Measurements from ENCODE around the gene MRPL45. TPM values are rescaled to one million over a fixed set of nuclear protein-coding genes. Genes with fewer than 3 reads are reported as not detected.

MRPL45 gene
- total and polyA plus RNA-seq, 2 donors (not counting 3 experiments of a cell fraction or from before 2014, with no cell fraction given): 41.2 to 45.5 TPM

DNA sequence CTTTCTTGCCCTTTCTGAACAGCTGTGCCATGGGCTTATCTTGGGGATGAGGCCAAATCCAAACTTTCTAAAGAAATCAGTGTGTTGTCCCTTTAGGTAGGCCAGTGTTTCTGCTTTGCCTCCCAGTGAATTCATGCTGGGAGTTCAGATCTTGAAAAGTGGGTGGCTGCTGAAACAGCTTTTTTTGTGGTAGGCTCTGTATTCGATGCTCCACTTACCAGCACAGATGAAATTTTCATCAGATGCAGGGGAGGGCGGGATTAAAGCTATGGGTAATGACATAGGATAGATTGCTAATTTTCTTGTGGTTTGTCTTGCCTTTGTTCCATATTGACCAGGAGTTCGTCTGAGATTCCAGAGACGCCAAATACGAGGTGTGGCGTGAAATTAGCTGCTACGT is 57.5 kb downstream of the MRPL45 start:
- Histone ChIP-seq H3K79me2 (ENCODE audit: control insufficient read depth, insufficient read depth, low read length) (peaks cover 4% of the 10 kb centered on the region), H3K27me3 (ENCODE audit: control insufficient read depth in 2 of 2, insufficient read depth in 2 of 2, low read length in 2 of 2) (no peaks in the 10 kb centered on the region), H4K20me1 (replicated peaks; ENCODE audit: control insufficient read depth, extremely low read depth, insufficient read depth, low read length) (peaks cover 2% of the 10 kb centered on the region), H3K36me3 (ENCODE audit: control insufficient read depth in 2 of 2, extremely low read depth in 1 of 2, insufficient read depth in 2 of 2, low read length in 2 of 2) (no peaks in the 10 kb centered on the region), H3K27ac (ENCODE audit: insufficient read depth, low read depth, low read length) (no peak overlapping the region), H3K4me3 (replicated peaks in 1 of 3; ENCODE audit: insufficient read depth in 1 of 3, low read depth in 1 of 3, low read length in 3 of 3) (no peak overlapping the region), H3K9me3 (replicated peaks; ENCODE audit: control insufficient read depth, insufficient read depth, low read length) (no peaks in the 10 kb centered on the region), H3K9me1 (replicated peaks; ENCODE audit: control insufficient read depth, extremely low read depth, insufficient read depth, low read length) (no peaks in the 10 kb centered on the region), H2AFZ (ENCODE audit: low read depth, low read length) (no peak overlapping the region), H3K4me2 (ENCODE audit: insufficient read depth, low read length) (no peak overlapping the region), H3K9ac (replicated peaks; ENCODE audit: extremely low read depth, insufficient read depth, low read length) (no peak overlapping the region), H3K4me1 (ENCODE audit: control insufficient read depth, extremely low read depth, insufficient read depth, low read length) (peaks cover 8% of the 10 kb centered on the region)
- no peak for TF ChIP-seq FOS (IDR thresholded peaks at IDR 0.05; ENCODE audit: borderline replicate concordance, insufficient read depth, low read length)
- TF ChIP-seq, protein P1, sequence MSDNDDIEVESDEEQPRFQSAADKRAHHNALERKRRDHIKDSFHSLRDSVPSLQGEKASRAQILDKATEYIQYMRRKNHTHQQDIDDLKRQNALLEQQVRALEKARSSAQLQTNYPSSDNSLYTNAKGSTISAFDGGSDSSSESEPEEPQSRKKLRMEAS (IDR thresholded peaks at IDR 0.05; ENCODE audit: insufficient read depth, insufficient read length): no peak
- no peak for TF ChIP-seq MYC (IDR thresholded peaks at IDR 0.05; ENCODE audit: low read depth, low read length)
- no peak for TF ChIP-seq JUN (IDR thresholded peaks at IDR 0.05; ENCODE audit: borderline replicate concordance, insufficient read depth, insufficient read length, low read depth)
- no peak for TF ChIP-seq POLR2AphosphoS5 (IDR thresholded peaks at IDR 0.05; ENCODE audit: insufficient read depth, low read depth, low read length)
- dilution Hi-C loops (cut with MboI; ENCODE audit: extremely low pct_ligation_motif_present, low sequenced_read_pairs) (no loop called here), intact Hi-C loops (cut with micrococcal nuclease) (loop anchor here (5.0 kb wide), 1 partner anchor 138 kb away; no protein-coding TSS in a partner anchor)
- DNase-seq (ENCODE audit: low read depth, low spot score) (no peak), FAIRE-seq (no peak)
- ChIA-PET CTCF (interaction anchor here (0.7 to 4.7 kb wide), 11 partner anchors 10 to 313 kb away, joined by 3 to 57 read pairs (median 4); no protein-coding TSS in a partner anchor), POLR2A (no interaction called here)
- BruUV-seq (replicated peaks): no TSS peak

DNA sequence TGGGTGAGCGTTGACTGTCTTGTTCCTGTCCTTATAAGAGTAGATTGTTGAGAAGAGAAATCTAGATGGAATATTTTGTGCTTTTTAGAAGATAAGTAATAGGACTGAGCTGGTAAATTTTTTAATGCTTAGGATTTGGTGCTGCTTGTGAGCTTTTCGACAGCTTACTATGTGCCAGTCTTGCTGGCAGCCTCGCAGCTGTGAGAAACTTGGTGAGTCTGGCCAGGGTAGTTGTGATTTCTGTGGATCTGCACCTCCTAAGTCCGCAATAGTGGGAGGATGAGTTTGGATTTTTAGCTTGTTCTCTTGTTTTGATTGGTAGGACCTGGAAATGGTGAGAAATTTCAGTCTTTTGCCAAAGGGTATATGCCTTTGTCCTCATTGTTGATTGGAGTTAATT is 58.3 kb downstream of the MRPL45 start:
- Histone ChIP-seq H2AFZ (ENCODE audit: low read depth, low read length) (no peak overlapping the region), H3K4me3 (replicated peaks in 1 of 3; ENCODE audit: insufficient read depth in 1 of 3, low read depth in 1 of 3, low read length in 3 of 3) (no peak overlapping the region), H3K27me3 (ENCODE audit: control insufficient read depth in 2 of 2, insufficient read depth in 2 of 2, low read length in 2 of 2) (no peaks in the 10 kb centered on the region), H3K79me2 (ENCODE audit: control insufficient read depth, insufficient read depth, low read length) (peaks cover 4% of the 10 kb centered on the region), H3K27ac (ENCODE audit: insufficient read depth, low read depth, low read length) (no peak overlapping the region), H3K9me3 (replicated peaks; ENCODE audit: control insufficient read depth, insufficient read depth, low read length) (no peaks in the 10 kb centered on the region), H3K9ac (replicated peaks; ENCODE audit: extremely low read depth, insufficient read depth, low read length) (no peak overlapping the region), H3K36me3 (ENCODE audit: control insufficient read depth in 2 of 2, extremely low read depth in 1 of 2, insufficient read depth in 2 of 2, low read length in 2 of 2) (no peaks in the 10 kb centered on the region), H3K4me2 (ENCODE audit: insufficient read depth, low read length) (no peak overlapping the region), H3K9me1 (replicated peaks; ENCODE audit: control insufficient read depth, extremely low read depth, insufficient read depth, low read length) (no peaks in the 10 kb centered on the region), H4K20me1 (replicated peaks; ENCODE audit: control insufficient read depth, extremely low read depth, insufficient read depth, low read length) (peaks cover 2% of the 10 kb centered on the region), H3K4me1 (ENCODE audit: control insufficient read depth, extremely low read depth, insufficient read depth, low read length) (peaks cover 8% of the 10 kb centered on the region)
- TF ChIP-seq JUN (IDR thresholded peaks at IDR 0.05; ENCODE audit: borderline replicate concordance, insufficient read depth, insufficient read length, low read depth): no peak
- TF ChIP-seq MYC (IDR thresholded peaks at IDR 0.05; ENCODE audit: low read depth, low read length): no peak
- TF ChIP-seq FOS (IDR thresholded peaks at IDR 0.05; ENCODE audit: borderline replicate concordance, insufficient read depth, low read length): no peak
- TF ChIP-seq POLR2A (IDR thresholded peaks at IDR 0.05; ENCODE audit: low read depth, low read length): no peak
- no peak for TF ChIP-seq POLR2AphosphoS5 (IDR thresholded peaks at IDR 0.05; ENCODE audit: insufficient read depth, low read depth, low read length)
- POLR2A ChIA-PET: no interaction called here
- intact Hi-C loops (cut with micrococcal nuclease): no loop called here
- CTCF ChIA-PET: interaction anchor here (0.9 to 4.7 kb wide), 5 partner anchors 9 to 70 kb away, joined by 3 to 57 read pairs (median 3); no protein-coding TSS in a partner anchor
- BruUV-seq (replicated peaks): no TSS peak
- no peak for FAIRE-seq
- dilution Hi-C loops (cut with MboI; ENCODE audit: extremely low pct_ligation_motif_present, low sequenced_read_pairs): no loop called here
- no peak for DNase-seq (ENCODE audit: low read depth, low spot score)

Measured in endothelial cell of umbilical vein (primary cell).